Kidney (tissue), 14 donors: ENCODE measurements around the gene PLEKHG3. TPM values are rescaled to one million over a fixed set of nuclear protein-coding genes. Genes with fewer than 3 reads are reported as not detected.

Experiments
- DNase-seq, 5 donors: peaks; one replicate each; pipeline ENCODE4 v3.0.0-alpha.2; 2013 to 2020
- FAIRE-seq: peaks from 2 replicates; lab custom pipeline; 2012; peaks lifted over from hg19 to GRCh38; lab: Jason Lieb, UNC
- H3K27ac ChIP-seq, 2 donors: one replicate each; pipeline ENCODE4 v1.7.0; 2013; ENCODE audit warnings: low read depth in 2 of 2, low read length in 2 of 2, inconsistent platforms in 1 of 2
- H3K27me3 ChIP-seq: one replicate; pipeline ENCODE4 v1.7.1; 2013; ENCODE audit warnings: low read length, inconsistent platforms; ENCODE audit not compliant: control insufficient read depth, insufficient read depth
- H3K36me3 ChIP-seq, 3 donors: one replicate each; pipeline versions ENCODE4 v1.7.0 to v1.7.1; 2013; ENCODE audit warnings: low read length in 3 of 3, control low read depth in 1 of 3, inconsistent platforms in 1 of 3; ENCODE audit not compliant: insufficient read depth in 3 of 3, control insufficient read depth in 2 of 3
- H3K4me1 ChIP-seq, 3 donors: one replicate each; pipeline versions ENCODE4 v1.7.0 to v1.7.1; 2013; ENCODE audit warnings: low read length in 3 of 3, inconsistent platforms in 1 of 3, low read depth in 1 of 3; ENCODE audit not compliant: control insufficient read depth in 2 of 3, insufficient read depth in 2 of 3
- H3K4me3 ChIP-seq, 3 donors: one replicate each; pipeline versions ENCODE4 v1.7.0 to v1.8.1; 2013; ENCODE audit warnings: low read length in 3 of 3, control low read depth in 1 of 3, inconsistent platforms in 1 of 3
- H3K9ac ChIP-seq, 3 donors: one replicate each; pipeline versions ENCODE4 v1.7.0 to v1.7.1; 2013; ENCODE audit warnings: low read length in 3 of 3, control low read depth in 1 of 3, inconsistent platforms in 1 of 3
- H3K9me3 ChIP-seq, 3 donors: one replicate each; pipeline versions ENCODE4 v1.7.0 to v1.7.1; 2013; ENCODE audit warnings: low read length in 3 of 3, control low read depth in 1 of 3, inconsistent platforms in 1 of 3; ENCODE audit not compliant: control insufficient read depth in 2 of 3, insufficient read depth in 1 of 3
- CTCF ChIP-seq: IDR thresholded peaks from 3 replicates; pipeline ENCODE4 v1.5.1; 2012; ENCODE audit warnings: mild to moderate bottlenecking, moderate library complexity, borderline replicate concordance; ENCODE audit not compliant: insufficient read depth; ENCODE audit errors: extremely low read depth
- intact Hi-C: fragments of 100-400 bp; cut with DNase I; formaldehyde crosslinking; loops from one replicate; pipeline ENCODE4 v1.11.1; 2022
- polyA plus RNA-seq: library from polyadenylated mRNA; stranded (reverse); fragments of 350-450 nt; fragmentation: Illumina TruSeq; extraction: RNeasy Lipid Tissue Mini Kit (QIAGEN cat#74804); gene quantifications from one replicate; pipeline ENCODE4 v1.2.3, GENCODE V29; 2014; ENCODE audit warnings: low read depth, low replicate concordance; ENCODE audit not compliant: insufficient read depth
- total RNA-seq: library from RNA; stranded (reverse); fragmentation: NEBNext Ultra II Directional; extraction: Animal tissue kit (Norgen Biotek cat#: 25700); gene quantifications from one replicate; pipeline ENCODE4 v1.2.1, GENCODE V29; 2021
- donor health status: control.
- donor health status: control.
- donor health status: control.
- donor health status: control.
- donor health status: control.
- donor health status: DM: yes; HTN: yes; CAD: no.
- donor health status: Normal renal cell carcinoma (clear cell type).

PLEKHG3 gene
- total and polyA plus RNA-seq, 2 donors from 2014 or later = 51.9 to 127 TPM

- no peak for DNase-seq
- H3K36me3 ChIP-seq = no peaks in the 10 kb centered on the region
- H3K27me3 ChIP-seq = no peaks in the 10 kb centered on the region
- FAIRE-seq = no peak
- H3K4me3 ChIP-seq = no peak overlapping the region
- H3K27ac ChIP-seq = no peak overlapping the region
- no peaks in the 10 kb centered on the region for H3K4me1 ChIP-seq
- no peak overlapping the region for H3K9ac ChIP-seq
- H3K9me3 ChIP-seq = no peaks in the 10 kb centered on the region
- intact Hi-C loops = no loop called here
- no peak for TF ChIP-seq CTCF
These were observed 88.8 kb downstream of the PLEKHG3 start for GRCh38 chr14:64792871-64793560.

- H3K9ac ChIP-seq = no peak overlapping the region
- TF ChIP-seq CTCF = no peak
- H3K36me3 ChIP-seq = peaks cover 0 to 4% (median 2%) of the 10 kb centered on the region in 3 donors
- H3K4me3 ChIP-seq = no peak overlapping the region
- FAIRE-seq = no peak
- H3K4me1 ChIP-seq = peaks cover 0 to 3% (median 0%) of the 10 kb centered on the region in 3 donors
- intact Hi-C loops = no loop called here
- no peak overlapping the region for H3K27ac ChIP-seq
- no peak for DNase-seq
- H3K9me3 ChIP-seq = no peaks in the 10 kb centered on the region
- no peaks in the 10 kb centered on the region for H3K27me3 ChIP-seq
These were observed 91.0 kb downstream of the PLEKHG3 start for GRCh38 chr14:64795211-64795610.

DNA sequence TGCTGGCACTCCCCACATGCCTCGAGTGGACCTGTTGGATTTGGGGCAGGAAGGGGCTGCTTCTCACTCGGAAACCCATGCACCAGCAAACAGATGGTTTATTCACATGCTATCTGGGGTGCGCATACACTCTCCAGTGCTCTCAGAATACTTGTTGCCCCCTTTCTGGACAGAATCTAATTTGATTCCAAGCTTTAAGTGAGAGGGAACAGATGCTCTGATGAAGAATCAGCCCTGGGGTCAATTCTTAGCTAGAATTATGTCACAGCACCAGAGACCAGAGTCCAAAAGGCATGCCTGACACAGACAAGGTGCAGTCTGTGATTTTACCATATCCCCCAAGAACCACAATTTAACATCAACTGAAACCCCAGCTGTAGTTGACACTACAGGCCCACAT is 91.7 kb downstream of the PLEKHG3 start:
- intact Hi-C loops = no loop called here
- TF ChIP-seq CTCF = no peak
- no peak for FAIRE-seq

More for the DNA sequence above, 91.7 kb downstream of the PLEKHG3 start:
- Histone ChIP-seq H3K4me3 (no peak overlapping the region), H3K27ac (no peak overlapping the region), H3K27me3 (no peaks in the 10 kb centered on the region), H3K36me3 (peaks cover 0 to 4% (median 2%) of the 10 kb centered on the region in 3 donors), H3K9me3 (no peaks in the 10 kb centered on the region), H3K4me1 (peaks cover 0 to 4% (median 0%) of the 10 kb centered on the region in 3 donors), H3K9ac (no peak overlapping the region)
- no peak for DNase-seq
